ENCODE data around the gene DICER1.

GRCh38 chr14:95097385-95097784 is 59.9 kb downstream of the DICER1 start:
- TF ChIP-seq GATA2 (IDR thresholded peaks at IDR 0.05; ENCODE audit: low read depth, low read length) (no peak), GATA3 (IDR thresholded peaks at IDR 0.05; ENCODE audit: low read depth, low read length) (no peak)

Measured in SH-SY5Y (cell line).